DOHH2 (cell line): ENCODE data around the gene MED17.

Experiments
- CTCF ChIP-seq: fragments of 200-600 bp; sonication (generic); IDR thresholded peaks from one replicate; pipeline ENCODE4 v1.5.1; 2014; ENCODE audit warnings: antibody characterized with exemption, mild to moderate bottlenecking, low read depth, low read length; ENCODE audit not compliant: poor library complexity, severe bottlenecking
- EZH2phosphoT487 ChIP-seq: fragments of 200-600 bp; sonication (generic); IDR thresholded peaks from 2 replicates; pipeline ENCODE4 v1.6.1; 2017; ENCODE audit warnings: borderline replicate concordance, mild to moderate bottlenecking, antibody characterized with exemption, low read length, moderate library complexity, mixed read lengths

GRCh38 chr11:93741882-93742226 lies 42.2 kb upstream of the MED17 start:
- TF ChIP-seq CTCF (no peak), EZH2phosphoT487 (no peak)
